ENCODE data around the gene FBXO22.
"Not testable (repeated sequence)": the region's sequence is repeated elsewhere in the genome, so short reads cannot be mapped to it uniquely, and the experiment has no call there.

Gene FBXO22

GRCh38 chr15:75981149-75981815, 77.6 kb downstream of the FBXO22 start:
- DNase-seq (ENCODE audit: low read depth in 2 of 2) = no peak

GRCh38 chr15:75982468-75982867, 78.8 kb downstream of the FBXO22 start:
- DNase-seq (ENCODE audit: low read depth in 2 of 2) = no peak

- not testable (repeated sequence) for DNase-seq (ENCODE audit: low read depth in 2 of 2)
Observed at GRCh38 chr15:75984706-75985105, 81.0 kb downstream of the FBXO22 start.

GRCh38 chr15:75985971-75986370, 82.3 kb downstream of the FBXO22 start:
- no peak for DNase-seq (ENCODE audit: low read depth in 2 of 2)

GRCh38 chr15:75989045-75989444, 85.4 kb downstream of the FBXO22 start:
- DNase-seq (ENCODE audit: low read depth in 2 of 2) = no peak

GRCh38 chr15:75989875-75990274, 86.2 kb downstream of the FBXO22 start:
- no peak for DNase-seq (ENCODE audit: low read depth in 2 of 2)
